Endodermal cell (in vitro differentiated cells): ENCODE results near the gene DPP10. TPM values are rescaled to one million over a fixed set of nuclear protein-coding genes. Genes with fewer than 3 reads are reported as not detected.

ENCODE experiments used
- DNase-seq: peaks from one replicate; pipeline ENCODE4 v3.0.0-alpha.2; 2017
- H3K27ac ChIP-seq: 2 replicates; pipeline ENCODE4 v1.5.1; 2013; ENCODE audit warnings: mild to moderate bottlenecking, low read depth, low read length, moderate library complexity
- H3K27me3 ChIP-seq: 2 replicates; pipeline ENCODE4 v1.6.1; 2013; ENCODE audit warnings: mild to moderate bottlenecking, low read length, moderate library complexity; ENCODE audit not compliant: insufficient read depth, control insufficient read depth, poor library complexity, severe bottlenecking
- H3K36me3 ChIP-seq: 2 replicates; pipeline ENCODE4 v1.7.0; 2013; ENCODE audit warnings: mild to moderate bottlenecking, low read length, moderate library complexity; ENCODE audit not compliant: control insufficient read depth, insufficient read depth
- H3K4me1 ChIP-seq: one replicate; pipeline ENCODE4 v1.7.0; 2013; ENCODE audit warnings: low read length; ENCODE audit not compliant: control insufficient read depth, insufficient read depth
- H3K4me3 ChIP-seq: 2 replicates; pipeline ENCODE4 v1.5.1; 2013; ENCODE audit warnings: mild to moderate bottlenecking, low read length, moderate library complexity
- H3K9ac ChIP-seq: 2 replicates; pipeline ENCODE4 v1.6.1; 2013; ENCODE audit warnings: mild to moderate bottlenecking, low read length, moderate library complexity; ENCODE audit not compliant: poor library complexity, severe bottlenecking; ENCODE audit errors: extremely low read depth
- H3K9me3 ChIP-seq: 2 replicates; pipeline ENCODE4 v1.6.1; 2013; ENCODE audit warnings: mild to moderate bottlenecking, low read length, moderate library complexity; ENCODE audit not compliant: control insufficient read depth
- H3K27ac Mint-ChIP-seq: 2 replicates; pipeline ENCODE4 v1.8.0; 2020; ENCODE audit warnings: mixed read lengths
- H3K27me3 Mint-ChIP-seq: 2 replicates; pipeline ENCODE4 v1.8.0; 2021; ENCODE audit warnings: mild to moderate bottlenecking, mixed read lengths; ENCODE audit not compliant: insufficient read depth
- H3K36me3 Mint-ChIP-seq: 2 replicates; pipeline ENCODE4 v1.8.0; 2020; ENCODE audit warnings: low read depth, mixed read lengths
- H3K4me1 Mint-ChIP-seq: 2 replicates; pipeline ENCODE4 v1.8.0; 2020; ENCODE audit warnings: mixed read lengths
- H3K4me3 Mint-ChIP-seq: 2 replicates; pipeline ENCODE4 v1.8.0; 2020; ENCODE audit warnings: mild to moderate bottlenecking, moderate library complexity, mixed read lengths
- H3K9me3 Mint-ChIP-seq: 2 replicates; pipeline ENCODE4 v1.8.0; 2020; ENCODE audit warnings: mild to moderate bottlenecking, mixed read lengths
- WGBS, 2 experiments: methylation state at CpG; one replicate each; pipeline versions ENCODE4 v1.1.5 to v1.1.7; 2013; ENCODE audit warnings: missing lambda C conversion rate in 2 of 2, mixed read lengths in 1 of 2; ENCODE audit not compliant: insufficient coverage in 1 of 2, insufficient read length in 1 of 2; 5-methylcytosine and 5-hydroxymethylcytosine counted together
- total RNA-seq, 2 donors: library from RNA; stranded (reverse); fragmentation: NEBNext Ultra II Directional in 1 of 2; extraction: Animal tissue kit (Norgen Biotek cat#: 25700) in 1 of 2; gene quantifications; 2 replicates in 1 of 2; 3 replicates in 1 of 2; pipeline ENCODE4 v1.2.1, GENCODE V29; 2021
- TF ChIP-seq, protein P1 (sequence below): fragments of 200-600 bp; sonication (generic); conservative IDR thresholded peaks from 2 replicates; pipeline ENCODE4 v1.5.0; 2021; ENCODE audit warnings: antibody characterized with exemption, mild to moderate bottlenecking

The DPP10 gene
- total RNA-seq, 2 donors from 2014 or later: 8.2 to 19.2 TPM

DNA sequence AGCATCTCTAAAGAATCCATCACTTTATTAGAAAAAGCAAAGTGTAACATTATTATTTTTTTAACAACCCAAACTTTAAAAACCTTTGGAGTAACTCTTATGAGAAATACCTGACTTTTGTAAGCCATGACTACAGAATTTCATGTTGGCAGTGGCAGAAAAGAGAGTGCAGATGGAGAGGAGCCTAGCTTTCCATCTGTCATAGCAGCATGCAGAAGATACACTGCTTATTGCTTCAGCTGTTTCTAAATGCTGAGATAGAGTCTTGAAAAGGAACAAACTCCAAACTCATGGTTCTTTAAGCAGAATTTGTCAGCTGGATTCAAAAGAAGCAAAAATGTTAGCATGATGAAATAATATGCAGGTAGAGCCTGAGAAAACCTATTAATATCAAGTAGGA is 1130.3 kb downstream of the DPP10 start:
- no peaks in the 10 kb centered on the region for H3K27me3 Mint-ChIP-seq
- Histone ChIP-seq H3K4me3 (no peak overlapping the region), H3K36me3 (no peaks in the 10 kb centered on the region), H3K4me1 (no peaks in the 10 kb centered on the region), H3K27ac (no peak overlapping the region), H3K27me3 (no peaks in the 10 kb centered on the region), H3K9me3 (no peaks in the 10 kb centered on the region), H3K9ac (no peak overlapping the region)
- TF ChIP-seq, protein P1, sequence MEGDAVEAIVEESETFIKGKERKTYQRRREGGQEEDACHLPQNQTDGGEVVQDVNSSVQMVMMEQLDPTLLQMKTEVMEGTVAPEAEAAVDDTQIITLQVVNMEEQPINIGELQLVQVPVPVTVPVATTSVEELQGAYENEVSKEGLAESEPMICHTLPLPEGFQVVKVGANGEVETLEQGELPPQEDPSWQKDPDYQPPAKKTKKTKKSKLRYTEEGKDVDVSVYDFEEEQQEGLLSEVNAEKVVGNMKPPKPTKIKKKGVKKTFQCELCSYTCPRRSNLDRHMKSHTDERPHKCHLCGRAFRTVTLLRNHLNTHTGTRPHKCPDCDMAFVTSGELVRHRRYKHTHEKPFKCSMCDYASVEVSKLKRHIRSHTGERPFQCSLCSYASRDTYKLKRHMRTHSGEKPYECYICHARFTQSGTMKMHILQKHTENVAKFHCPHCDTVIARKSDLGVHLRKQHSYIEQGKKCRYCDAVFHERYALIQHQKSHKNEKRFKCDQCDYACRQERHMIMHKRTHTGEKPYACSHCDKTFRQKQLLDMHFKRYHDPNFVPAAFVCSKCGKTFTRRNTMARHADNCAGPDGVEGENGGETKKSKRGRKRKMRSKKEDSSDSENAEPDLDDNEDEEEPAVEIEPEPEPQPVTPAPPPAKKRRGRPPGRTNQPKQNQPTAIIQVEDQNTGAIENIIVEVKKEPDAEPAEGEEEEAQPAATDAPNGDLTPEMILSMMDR: no peak
- no peaks in the 10 kb centered on the region for H3K36me3 Mint-ChIP-seq
- no peak for DNase-seq
- H3K9me3 Mint-ChIP-seq: no peaks in the 10 kb centered on the region
- no peak overlapping the region for H3K4me3 Mint-ChIP-seq
- H3K4me1 Mint-ChIP-seq: peaks cover 16% of the 10 kb centered on the region
- no peak overlapping the region for H3K27ac Mint-ChIP-seq

DNA sequence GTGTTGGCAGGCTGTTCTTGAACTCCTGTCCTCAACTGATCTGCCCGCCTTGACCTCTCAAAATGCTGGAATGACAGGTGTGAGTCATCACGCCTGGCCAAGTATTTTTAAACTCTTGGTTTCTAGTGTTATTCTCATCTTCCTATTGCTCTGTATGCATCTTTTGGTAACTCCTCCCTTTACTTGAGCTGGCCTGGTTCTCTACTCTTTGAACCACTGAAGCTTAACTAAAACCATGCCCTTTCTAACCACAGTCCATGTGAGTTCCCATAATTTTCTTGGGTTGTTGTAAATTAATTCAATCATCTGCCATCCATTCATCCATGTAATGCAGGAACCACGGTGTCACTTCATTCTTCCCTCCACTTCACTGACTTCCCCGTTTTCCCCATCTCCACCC is 1131.3 kb downstream of the DPP10 start:
- DNase-seq: no peak

DNA sequence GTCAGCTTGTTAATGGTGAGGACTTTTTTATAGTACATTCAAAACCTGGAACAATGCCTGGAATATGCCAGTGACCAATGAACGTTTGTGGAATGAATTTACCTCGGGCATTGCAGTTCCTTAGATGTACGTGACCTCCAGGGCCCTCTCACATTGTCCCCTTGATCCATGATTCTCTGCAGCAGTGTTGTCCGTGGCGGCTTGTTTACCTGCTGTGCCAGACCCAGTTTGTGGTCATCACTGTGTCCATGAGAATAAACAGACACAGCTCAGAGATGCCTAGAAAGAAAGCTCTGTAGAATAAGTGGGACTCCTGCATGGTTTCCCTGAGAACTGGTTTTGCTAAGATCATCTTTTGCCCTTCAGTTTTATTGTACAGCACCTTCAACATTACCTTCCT is 1132.2 kb downstream of the DPP10 start:
- Histone ChIP-seq H3K36me3 (no peaks in the 10 kb centered on the region), H3K9me3 (no peaks in the 10 kb centered on the region), H3K27me3 (no peaks in the 10 kb centered on the region), H3K4me1 (no peaks in the 10 kb centered on the region), H3K4me3 (no peak overlapping the region), H3K9ac (no peak overlapping the region), H3K27ac (no peak overlapping the region)
- 74 to 92% methylated on average over 5 of the region's 5 CpGs for WGBS, 2 experiments
- DNase-seq: no peak
- Mint-ChIP-seq H3K9me3 (no peaks in the 10 kb centered on the region), H3K4me3 (no peak overlapping the region), H3K27ac (no peak overlapping the region), H3K36me3 (no peaks in the 10 kb centered on the region), H3K27me3 (no peaks in the 10 kb centered on the region), H3K4me1 (peaks cover 13% of the 10 kb centered on the region)
- TF ChIP-seq, protein P1: no peak

More for the DNA sequence above, 1131.3 kb downstream of the DPP10 start:
- Mint-ChIP-seq H3K9me3 (no peaks in the 10 kb centered on the region), H3K4me3 (no peak overlapping the region), H3K27me3 (no peaks in the 10 kb centered on the region), H3K36me3 (no peaks in the 10 kb centered on the region), H3K27ac (no peak overlapping the region), H3K4me1 (peaks cover 15% of the 10 kb centered on the region)
- Histone ChIP-seq H3K4me1 (no peaks in the 10 kb centered on the region), H3K27ac (no peak overlapping the region), H3K9ac (no peak overlapping the region), H3K27me3 (no peaks in the 10 kb centered on the region), H3K9me3 (no peaks in the 10 kb centered on the region), H3K4me3 (no peak overlapping the region), H3K36me3 (no peaks in the 10 kb centered on the region)
- WGBS, 2 experiments: 95 to 96% methylated on average over 3 to 4 of the region's 4 CpGs
- TF ChIP-seq, protein P1: no peak
